Stimulated activated CD8-positive, alpha-beta memory T cell treated with anti-CD3 and anti-CD28 coated beads, Interleukin-12 subunit alpha, Interleukin-12 subunit beta, amount 100 ng/mL, for 24 hours (primary cell): ENCODE results near the gene CNNM3.
"Not testable (repeated sequence)": the region's sequence is repeated elsewhere in the genome, so short reads cannot be mapped to it uniquely, and the experiment has no call there.

Experiments used
- DNase-seq: peaks from one replicate; pipeline ENCODE4 v3.0.0-alpha.2; 2020; ENCODE audit errors: extremely low read depth

The CNNM3 gene

DNA sequence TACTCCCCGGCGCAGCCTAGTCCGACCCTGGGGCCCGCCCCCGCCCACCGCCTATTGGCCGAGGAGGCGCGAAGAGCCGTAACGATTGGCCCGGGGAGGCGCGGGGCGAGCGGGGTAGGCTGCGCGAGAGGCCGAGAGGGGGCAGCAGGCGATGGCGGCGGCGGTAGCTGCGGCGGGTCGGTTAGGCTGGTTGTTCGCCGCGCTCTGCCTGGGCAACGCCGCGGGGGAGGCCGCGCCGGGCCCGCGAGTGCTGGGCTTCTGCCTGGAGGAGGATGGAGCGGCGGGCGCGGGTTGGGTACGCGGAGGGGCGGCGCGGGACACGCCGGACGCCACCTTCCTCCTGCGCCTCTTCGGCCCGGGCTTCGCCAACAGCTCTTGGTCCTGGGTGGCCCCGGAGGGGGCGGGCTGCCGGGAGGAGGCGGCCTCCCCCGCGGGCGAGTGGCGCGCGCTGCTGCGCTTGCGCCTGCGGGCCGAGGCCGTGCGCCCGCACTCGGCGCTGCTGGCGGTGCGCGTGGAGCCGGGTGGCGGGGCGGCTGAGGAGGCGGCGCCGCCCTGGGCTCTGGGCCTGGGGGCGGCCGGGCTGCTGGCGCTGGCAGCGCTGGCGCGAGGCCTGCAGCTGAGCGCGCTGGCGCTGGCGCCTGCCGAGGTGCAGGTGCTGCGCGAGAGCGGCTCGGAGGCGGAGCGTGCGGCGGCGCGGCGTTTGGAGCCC, at the start of gene CNNM3:
CNNM3 (plus strand) TSS at position 142 of the 709 bp plus-strand sequence; CDS start at position 152, 10 bp downstream.
- DNase-seq: peak; percentile 92

DNA sequence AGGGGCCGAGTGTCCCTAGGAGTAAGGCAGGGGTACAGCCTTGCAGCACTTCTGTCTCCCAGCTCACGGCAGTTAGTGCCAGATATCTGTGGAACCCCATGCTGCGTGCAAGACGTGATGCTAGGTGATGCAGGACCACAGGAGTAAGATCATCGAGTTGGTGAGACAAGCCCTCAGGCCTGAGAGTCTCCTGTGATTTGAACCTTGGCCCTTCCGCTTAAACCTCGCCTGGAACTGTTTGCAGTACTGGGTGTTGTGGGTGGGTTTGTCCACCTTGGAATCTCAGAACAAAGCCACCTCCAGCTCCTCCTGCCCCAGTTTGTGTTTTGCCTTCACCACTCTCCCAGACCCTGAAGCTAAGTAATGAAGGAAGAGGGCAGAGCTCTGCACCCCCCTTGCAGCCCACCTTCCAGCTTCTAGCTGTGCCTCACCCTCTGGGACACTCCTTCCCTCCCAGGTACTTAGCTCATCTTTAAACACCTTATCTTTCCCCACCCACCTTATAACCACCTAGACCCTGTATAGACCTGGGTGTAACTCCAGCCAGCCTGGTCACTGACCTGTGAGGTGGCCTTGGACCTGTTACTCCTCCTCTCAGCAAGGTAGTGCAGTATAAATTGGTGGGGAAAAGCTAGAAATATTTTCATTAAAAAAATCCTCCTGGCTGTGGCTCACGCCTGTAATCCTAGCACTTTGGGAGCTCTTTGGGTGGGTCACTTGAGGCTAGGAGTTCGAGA, 48.8 kb upstream of the CNNM3 start:
- no peak for DNase-seq

DNA sequence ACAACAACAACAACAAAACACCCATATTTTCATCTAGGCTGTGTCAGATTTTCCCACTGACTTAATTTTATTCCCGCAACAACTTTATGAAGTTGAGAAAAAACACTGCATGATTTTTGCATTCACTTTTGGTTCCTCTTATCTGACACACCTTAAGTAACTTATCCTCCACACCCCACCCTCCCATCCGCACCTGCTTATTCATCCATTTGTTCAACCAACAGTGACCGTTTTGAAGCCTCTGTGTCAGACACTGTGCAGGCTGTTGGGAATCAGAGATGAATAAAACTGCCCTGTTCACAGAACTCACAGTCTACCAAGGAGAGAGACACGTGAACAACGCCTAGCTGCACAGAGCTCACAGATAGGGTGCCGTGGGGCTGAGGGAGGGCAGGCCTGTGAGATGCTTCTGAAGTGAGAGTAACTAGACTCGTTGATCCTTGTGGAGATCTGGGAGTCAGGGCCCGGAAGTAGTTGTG, 47.9 kb upstream of the CNNM3 start:
- DNase-seq: no peak

DNA sequence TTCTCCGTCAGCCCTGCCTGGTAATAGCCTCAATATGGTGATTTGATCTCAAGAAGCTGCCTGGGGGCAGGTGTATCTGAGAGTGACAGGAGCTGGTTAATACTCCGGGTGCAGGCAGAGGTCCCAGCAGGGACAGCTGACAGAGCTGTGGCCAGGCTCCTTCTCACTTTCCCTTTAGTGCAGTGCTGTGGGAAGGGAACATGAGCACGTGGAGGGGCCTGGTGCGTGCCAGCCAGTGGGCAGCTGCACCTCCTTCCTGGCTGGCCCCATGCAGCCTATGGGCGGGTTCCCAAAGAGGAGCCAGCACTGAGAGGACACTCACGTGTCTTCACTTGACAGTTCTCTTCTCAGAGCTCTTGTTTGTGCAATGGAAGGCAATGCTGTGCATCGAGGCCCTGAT, 46.3 kb upstream of the CNNM3 start:
- no peak for DNase-seq

DNA sequence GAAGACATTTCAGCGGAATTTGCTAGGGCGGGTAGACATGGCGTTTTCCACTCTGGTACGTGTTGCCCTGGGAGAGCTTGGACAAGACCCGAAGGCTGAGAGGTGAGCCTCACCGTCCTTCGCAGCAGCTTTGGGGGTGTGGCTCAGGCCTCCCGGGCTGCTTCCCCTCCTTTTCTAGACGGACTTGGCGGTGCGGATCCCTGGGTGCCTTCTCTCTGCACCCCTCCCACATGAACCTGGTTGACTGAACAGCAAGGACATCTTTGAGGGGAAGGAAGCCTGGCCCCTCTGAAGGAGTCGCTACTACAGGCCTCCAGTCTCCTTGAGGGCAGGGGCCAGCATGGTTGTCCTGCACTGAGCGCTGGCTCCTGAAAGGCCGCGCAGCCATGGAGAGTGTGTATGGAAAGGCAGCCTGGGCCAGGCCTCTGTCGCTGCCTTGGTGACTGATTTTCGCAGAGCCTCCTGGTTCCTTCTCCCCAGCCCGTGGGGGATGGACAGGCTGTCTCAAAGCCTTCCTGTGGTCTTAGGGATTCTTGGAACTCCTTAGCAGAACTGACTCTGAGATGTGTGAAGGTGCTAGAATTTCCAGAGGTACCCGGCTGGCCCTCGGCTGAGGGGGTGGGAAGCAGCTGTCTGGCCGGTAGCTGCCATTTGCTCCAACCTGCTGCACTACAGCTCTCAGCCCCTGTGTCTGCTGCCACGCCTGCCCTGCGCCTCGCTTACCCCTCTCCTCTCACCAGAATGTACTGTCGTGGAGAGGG, 45.4 kb upstream of the CNNM3 start:
- DNase-seq: no peak

DNA sequence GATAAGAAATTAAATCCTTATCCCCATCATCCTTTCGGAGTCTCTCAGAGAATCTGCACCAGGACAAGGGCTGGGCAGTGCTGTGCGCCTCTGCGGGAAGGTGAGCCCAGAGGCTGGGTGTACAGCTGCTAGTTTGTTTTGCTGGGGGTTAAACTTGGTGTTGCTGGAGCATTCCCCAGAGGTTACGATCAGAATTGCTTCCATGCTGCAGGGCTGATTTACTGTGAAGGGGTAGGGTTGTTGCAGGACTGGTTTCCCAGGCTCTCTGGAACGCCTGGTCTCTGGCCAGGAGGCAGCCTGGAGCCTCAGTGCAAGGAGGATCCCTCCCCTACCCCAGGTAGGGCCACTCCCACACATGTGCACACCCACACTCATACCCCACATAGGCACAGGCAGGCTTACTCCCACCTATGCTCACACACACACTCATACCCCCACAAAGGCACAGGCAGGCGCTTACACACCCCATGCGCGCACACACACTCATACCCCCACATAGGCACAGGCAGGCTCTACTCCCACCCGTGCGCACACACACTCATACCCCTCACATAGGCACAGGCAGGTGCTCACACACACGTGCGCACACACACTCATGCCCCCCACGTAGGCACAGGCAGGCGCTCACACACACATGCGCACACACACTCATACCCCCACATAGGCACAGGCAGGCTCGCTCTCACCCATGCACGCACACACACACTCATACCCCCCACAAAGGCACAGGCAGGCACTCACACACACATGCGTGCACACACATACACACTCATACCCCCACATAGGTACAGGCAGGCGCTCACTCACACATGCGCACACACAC, 44.1 kb upstream of the CNNM3 start:
- DNase-seq: no peak

DNA sequence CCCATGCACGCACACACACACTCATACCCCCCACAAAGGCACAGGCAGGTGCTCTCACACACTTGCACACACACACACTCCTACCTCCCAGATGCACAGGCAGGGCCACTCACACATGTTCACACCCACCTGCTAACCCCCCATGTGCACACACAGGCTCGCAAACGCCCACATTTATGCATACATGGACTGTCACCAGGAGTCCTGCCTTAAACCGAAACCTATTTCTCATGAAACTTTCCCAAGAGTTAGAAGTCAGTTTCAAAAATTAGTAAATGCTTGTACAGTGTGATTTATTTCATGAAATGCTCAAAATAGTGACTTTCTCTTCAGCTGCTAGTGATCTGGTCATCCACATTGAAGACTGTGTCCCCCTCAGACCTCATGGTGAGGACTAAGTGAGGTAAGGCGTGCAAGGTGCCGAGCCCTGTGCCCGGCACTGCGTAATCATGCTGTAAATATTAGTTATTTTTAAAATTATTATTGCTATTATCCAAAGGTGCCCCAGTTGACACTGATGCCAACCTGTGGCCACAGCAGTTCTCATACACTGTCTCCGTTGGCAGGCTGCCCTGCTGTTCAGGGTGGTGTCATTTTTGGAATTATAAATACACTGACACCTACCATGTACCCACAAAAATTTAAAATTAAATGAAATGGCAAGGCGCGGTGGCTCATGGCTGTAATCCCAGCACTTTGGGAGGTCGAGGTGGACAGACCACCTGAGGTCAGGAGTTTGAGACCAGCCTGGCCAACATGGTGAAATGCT, 43.0 kb upstream of the CNNM3 start:
- DNase-seq: no peak

DNA sequence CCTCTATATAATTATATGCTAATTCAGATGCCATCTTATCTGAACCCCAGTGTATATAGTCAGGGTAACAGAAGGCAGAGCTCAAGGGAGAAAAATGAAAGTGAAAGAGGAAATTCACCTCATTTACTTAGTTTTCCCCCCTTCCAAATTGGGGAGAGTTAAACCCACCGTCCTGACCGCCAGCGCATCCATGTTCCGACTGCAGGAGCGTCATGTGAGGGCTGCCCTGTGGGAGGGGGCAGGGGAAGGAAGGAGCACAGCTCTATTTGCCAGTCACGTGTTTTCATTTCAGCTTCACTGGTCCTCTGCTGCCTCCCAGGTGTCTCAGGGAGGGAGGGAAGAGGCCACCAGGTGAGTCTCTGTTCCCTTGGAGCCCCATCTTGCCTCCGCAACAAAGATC, 42.1 kb upstream of the CNNM3 start:
- no peak for DNase-seq

DNA sequence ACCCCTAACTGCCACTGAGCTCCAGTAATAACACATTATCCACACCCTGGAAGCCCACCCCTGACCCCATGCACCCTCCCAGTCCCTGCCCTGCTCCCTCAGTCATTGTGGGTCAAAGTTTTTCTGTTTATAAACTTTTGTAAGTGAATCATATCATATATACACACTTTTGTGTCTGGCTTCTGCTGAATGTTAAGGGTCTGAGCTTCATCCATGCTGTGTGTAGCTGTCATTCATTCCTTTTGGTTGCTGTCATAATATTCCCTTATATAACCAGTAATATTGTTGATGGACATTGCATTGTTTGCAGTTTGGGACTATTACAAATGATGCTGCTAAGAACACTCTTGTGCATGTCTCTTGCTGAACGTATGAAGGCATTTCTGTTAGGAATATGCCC, 40.9 kb upstream of the CNNM3 start:
- no peak for DNase-seq

DNA sequence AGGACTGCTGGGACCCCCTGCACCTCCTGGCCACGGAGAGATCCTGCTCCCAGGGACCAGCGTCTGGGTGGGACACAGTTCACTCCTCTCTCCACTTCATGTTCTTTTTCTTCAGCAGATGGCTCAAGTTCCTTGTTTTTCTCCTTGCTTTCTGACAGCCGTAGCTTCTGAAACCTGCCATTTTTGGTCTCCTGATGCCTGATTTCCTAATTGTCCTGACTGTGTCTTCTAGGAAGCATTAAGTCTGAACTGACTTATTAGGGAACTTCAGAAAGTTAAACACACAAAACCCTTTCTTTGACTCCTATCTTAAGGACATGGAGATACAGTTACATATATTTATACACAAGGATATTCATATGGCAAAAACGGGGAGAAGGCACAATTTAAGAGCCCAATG, 32.7 kb upstream of the CNNM3 start:
- DNase-seq: no peak

DNA sequence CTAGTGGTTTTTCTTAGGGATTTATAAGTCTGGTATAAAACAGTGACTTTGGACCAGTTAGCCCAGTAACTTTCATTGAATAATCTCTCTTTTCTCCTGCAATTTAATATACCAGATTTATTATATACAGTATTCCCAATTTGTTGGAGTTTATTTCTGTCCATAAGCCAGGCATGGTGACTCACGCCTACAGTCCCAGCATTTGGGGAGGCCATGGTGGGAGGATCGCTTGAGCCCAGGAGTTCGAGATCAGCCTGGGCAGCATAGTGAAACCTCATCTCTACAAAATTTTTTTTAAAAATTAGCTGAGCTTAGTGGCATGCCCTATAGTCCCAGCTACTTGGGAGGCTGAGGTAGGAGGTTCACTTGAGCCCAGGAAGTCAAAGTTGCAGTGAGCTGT, 28.7 kb upstream of the CNNM3 start:
- no peak for DNase-seq

DNA sequence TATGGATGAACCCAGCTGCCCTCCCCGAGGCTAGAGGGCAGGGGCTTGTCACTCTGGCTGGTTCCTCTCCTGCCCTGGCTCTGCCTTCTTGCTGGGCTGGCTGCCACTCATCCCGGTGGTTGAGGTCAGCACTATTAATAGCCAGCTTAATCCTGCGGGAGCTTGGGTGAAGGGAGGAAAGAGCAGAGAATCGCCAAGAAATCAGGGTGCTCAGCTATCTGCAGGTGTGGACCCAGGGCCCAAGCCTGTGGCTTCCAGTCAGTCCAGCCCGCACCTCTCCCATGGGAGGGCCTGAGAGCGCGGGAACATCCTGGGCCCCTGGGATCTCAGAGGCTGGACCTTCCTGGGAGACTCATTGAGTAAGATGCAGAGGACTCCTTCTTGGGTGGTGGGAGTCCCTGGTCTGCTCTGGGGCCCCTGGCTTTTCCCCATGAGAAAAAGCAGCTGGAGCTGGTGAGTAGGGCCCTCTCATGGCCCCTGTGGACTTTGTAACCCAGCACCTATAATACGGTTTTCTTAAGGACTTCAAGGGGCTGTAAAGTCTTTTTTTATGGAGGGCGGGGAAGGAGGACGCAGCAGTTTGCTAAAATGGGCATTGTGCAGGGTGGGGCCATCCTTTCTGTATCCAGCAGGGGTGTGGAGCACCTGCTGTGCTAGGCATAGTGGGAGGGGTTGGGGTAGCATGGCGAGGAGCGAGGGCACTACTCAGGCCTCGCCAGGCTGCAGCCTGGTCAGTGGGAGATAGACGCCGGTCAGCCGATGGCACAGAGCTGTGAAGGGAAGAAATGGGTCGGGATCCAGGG, 27.4 kb upstream of the CNNM3 start:
- DNase-seq: no peak

DNA sequence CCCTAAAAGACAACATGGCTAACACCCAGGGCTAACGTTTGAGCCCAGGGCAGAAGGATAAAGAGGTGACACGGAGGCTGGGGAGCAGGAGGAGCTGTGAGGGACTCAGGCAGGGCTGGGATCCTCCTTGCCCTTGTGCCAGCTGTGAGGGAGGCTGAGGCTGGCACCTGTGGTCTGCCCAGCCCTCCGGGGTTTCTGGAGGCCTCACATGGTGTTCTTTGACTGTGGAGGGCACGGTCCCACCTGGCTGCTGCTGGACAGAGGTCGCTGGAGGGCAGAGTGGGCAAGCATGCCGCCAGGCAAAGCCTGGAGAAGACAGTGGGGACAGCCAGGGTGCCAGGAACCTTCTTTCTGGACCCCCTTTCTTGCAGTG, 26.8 kb upstream of the CNNM3 start:
- DNase-seq: no peak

DNA sequence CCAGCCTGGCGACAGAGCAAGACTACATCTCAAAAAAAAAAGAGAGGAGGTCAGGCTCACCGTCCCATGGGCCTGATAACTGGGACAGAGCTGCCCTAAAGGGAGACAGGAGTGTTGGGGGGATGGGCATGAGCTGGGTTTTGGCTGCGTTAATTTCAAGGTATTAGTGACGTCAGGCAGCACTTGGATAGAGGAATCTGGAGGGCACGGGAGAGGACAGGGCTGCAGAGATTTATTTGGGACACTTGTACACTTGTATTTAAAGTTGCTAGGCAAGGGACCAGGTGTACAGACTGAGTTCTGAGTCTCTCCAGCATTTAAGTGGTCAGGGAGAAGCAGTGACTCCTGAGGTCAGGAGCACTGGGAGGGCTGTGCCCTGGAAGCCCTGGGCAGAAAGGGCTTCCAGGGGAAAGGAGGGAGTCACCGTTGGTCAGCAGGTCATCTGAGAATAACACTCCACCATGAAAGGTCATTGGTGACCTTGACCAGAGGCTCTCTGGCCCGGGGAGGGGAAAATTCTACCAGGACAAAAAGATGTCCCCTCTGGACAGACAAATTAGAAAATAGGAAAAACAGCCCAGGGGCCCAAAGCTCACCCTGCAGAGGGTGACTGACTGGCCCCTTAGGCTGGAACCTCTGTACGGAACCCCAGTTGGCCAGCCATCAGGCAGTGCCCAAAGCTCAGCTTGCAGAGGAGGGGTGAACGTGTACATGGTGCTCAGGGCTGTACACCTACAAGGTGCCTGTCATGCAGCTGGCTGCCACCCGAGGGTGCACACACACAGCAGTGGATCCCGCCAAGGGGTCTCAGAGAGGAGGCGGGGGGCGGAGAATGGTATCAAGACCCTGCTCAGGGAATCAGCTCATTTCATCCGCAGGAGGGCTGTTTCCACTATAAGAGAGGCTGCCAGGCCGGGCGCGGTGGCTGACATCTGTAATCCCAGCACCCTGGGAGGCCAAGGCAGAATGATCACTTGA, 23.0 kb upstream of the CNNM3 start:
- DNase-seq: no peak

DNA sequence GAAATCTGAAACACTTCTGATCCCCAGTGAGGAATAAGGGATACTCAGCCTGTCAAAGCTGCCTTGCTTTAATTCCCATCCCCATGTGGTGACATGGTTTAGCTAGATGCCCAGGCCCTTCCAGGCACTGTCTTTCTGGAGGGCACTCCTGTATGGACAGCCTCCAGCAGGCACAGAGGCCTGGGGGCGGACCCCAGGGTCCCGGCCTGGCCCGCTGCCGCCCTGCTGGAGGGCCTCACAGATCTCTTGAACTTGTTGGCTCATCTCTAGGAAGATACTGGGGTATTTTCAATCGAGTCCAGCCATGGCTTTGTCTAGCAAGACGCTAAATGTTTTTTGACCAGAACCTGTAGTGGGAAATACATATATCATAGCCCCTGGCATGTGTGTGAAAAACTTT, 21.0 kb upstream of the CNNM3 start:
- DNase-seq: no peak

DNA sequence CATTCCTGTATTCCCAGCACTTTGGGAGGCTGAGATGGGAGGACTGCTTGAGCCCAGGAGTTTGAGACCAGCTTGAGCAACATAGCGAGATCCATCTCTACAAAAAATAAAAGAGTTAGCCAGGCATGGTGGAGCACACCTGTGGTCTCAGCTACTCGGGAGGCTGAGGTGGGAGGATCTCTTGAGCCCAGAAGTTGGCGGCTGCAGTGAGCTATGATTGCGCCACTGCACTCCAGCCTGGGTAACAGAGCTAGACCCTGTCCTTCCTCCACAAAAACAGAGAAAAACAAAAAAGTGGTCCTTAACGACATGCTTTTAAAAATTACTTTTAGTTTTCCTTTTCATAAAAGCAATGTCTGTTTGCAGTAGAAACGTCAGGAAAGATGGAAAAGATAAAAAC, 19.6 kb upstream of the CNNM3 start:
- not testable (repeated sequence) for DNase-seq

DNA sequence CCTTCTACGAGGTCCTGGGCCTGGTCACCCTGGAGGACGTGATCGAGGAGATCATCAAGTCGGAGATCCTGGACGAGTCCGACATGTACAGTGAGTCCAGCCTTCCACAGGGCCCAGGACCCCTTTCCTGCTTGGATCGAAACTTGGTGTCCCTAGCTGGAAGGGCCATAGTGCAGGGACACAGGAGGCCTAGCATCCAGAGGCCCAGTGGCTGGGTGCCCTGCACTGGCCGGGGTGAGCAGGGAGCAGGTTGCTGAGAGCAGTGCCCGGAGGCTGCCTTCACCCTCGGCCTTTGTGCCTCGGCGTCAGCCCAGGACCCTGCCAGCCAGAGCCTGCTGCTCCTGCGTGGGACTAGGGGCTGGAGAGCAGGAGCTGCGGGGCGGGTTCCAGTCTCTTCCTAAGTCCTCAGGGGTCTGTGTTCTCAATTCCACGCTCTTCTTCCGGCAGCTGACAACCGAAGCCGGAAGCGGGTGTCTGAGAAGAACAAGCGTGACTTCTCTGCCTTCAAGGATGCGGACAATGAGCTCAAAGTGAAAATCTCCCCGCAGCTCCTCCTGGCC, 18.9 kb upstream of the CNNM3 start:
- no peak for DNase-seq

DNA sequence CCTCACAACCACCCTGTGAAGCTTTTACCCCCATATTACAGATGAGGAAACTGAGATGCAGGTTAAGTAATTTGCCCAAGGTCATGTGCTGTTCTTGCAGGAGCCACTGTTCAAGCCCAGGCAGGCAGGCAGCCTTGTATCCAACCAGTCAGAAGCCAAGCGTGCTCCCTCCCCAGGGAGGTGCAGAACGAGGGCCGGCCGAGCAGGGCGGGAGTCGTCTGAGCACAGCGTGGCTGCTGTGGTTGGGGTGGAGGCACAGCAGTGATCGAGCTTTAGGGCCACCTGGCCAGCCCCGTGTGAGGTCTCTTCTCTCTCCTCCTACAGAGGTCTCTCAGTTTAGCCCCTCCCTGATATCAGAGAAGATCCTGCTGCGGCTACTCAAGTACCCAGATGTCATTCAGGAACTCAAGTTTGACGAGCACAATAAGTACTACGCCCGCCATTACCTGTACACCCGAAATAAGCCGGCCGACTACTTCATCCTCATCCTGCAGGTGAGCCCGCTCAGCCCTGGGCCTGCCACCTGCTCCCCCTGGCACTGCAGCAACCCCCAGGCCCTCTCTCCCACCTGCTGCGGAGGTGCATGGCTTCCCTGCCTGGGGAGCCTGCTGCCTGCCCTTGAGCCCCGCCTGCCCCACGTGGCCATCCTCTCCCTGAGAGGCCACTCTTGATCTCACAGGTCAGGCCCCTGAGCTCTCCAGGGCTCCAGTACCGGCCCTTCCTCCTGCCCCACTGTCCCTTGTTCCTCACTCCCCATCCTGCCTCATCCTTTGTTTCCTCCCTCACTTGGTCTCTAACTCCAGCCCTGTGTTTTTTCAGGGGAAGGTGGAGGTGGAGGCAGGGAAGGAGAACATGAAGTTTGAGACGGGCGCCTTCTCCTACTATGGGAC, 17.1 kb upstream of the CNNM3 start:
- no peak for DNase-seq
